OCI-LY1 (cell line): Measurements from ENCODE around the gene ILF2.

Experiments
- EZH2 ChIP-seq: fragments of 200-600 bp; sonication (generic), shearing (Covaris generic); IDR thresholded peaks from 2 replicates; pipeline ENCODE4 v1.8.0; 2017; ENCODE audit warnings: borderline replicate concordance, mixed run types, mild to moderate bottlenecking, antibody characterized with exemption, low read length, moderate library complexity, mixed read lengths
- TF ChIP-seq, protein P1 (sequence below): fragments of 200-600 bp; sonication (generic), shearing (Covaris generic); IDR thresholded peaks from 2 replicates; pipeline ENCODE4 v1.5.1; 2017; ENCODE audit warnings: mild to moderate bottlenecking, antibody characterized with exemption, low read length, moderate library complexity, mixed read lengths

DNA sequence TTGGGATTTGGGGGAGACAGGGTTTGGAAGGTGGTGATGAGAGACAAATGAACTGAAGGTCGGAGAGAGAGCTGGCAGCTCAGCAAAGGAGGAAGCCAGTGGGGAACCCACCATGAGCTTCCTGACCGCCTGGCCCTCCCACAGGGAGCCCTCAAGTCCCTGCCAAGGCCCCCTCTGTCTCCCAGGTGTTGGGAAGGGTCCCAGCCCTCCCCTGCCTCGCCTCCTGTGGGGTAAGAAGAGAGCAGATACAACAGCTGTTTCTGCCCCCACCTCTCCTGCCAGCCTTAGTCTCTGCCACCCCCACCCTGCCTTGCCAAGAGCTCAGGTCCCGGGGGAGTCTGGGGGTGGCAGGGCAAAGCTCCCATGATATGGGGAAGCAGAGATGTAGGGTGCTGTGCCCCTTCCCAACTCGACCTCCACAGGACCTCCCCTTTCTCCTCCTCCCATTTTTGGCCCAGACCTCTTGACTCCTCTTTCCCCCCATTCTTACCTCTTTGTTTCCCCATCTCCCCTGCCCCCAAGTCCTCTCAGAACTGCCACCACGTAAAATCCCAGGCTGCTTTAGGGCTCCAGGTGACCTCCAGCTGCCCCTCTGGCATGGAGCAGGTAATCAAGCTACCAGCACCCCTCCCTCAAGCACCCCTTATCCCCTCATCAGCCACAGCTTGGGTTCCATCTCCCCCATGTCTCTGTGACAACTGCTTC is 42.0 kb downstream of the ILF2 start:
- TF ChIP-seq, protein P1, sequence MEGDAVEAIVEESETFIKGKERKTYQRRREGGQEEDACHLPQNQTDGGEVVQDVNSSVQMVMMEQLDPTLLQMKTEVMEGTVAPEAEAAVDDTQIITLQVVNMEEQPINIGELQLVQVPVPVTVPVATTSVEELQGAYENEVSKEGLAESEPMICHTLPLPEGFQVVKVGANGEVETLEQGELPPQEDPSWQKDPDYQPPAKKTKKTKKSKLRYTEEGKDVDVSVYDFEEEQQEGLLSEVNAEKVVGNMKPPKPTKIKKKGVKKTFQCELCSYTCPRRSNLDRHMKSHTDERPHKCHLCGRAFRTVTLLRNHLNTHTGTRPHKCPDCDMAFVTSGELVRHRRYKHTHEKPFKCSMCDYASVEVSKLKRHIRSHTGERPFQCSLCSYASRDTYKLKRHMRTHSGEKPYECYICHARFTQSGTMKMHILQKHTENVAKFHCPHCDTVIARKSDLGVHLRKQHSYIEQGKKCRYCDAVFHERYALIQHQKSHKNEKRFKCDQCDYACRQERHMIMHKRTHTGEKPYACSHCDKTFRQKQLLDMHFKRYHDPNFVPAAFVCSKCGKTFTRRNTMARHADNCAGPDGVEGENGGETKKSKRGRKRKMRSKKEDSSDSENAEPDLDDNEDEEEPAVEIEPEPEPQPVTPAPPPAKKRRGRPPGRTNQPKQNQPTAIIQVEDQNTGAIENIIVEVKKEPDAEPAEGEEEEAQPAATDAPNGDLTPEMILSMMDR, result no peak
- TF ChIP-seq EZH2, result no peak
